ENCODE measurements around the gene CBY3. TPM values are rescaled to one million over a fixed set of nuclear protein-coding genes. Genes with fewer than 3 reads are reported as not detected.
"Not testable (repeated sequence)": the region's sequence is repeated elsewhere in the genome, so short reads cannot be mapped to it uniquely, and the experiment has no call there.

The CBY3 gene
- total RNA-seq, 4 donors from 2014 or later, result not detected

DNA sequence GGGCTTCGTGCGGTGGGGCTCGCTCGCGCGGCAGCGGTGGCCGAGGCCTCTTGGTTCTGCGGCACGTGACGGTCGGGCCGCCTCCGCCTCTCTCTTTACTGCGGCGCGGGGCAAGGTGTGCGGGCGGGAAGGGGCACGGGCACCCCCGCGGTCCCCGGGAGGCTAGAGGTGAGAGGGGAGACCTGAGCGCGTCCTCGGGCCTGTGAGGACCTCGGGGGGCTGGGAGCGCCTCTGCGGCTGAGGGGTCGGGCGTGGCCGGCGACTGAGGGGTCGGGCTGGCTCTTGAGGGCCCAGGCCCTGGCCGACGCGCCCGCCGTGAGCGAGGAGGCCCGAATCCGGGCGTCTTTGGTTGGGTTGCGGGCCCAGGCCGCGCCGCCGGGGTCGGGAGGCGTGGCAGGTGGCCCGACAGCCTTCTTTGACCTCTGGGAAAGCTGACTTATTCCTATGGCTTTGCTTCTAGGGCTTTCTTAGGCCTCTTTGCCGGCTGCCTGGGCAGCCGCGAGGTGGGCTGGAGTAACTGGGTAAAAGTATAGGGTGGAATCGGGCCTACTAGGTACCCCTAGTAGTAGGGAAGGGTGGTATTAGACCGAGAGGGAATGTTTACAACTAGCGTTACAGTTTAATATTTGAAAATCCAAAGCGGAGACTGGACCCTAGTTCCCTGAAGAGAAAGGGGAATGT, 18.2 kb upstream of the CBY3 start, which contains the start of gene CANX:
Gene CANX, plus strand, starts transcription at position 33 of the 681 bp plus-strand sequence. CDS start 6,715 bp downstream, outside the sequence.
- 0% methylated on average over 25 of the region's 58 CpGs for WGBS
- H3K4me1 ChIP-seq, result peaks cover 43% of the 10 kb centered on the region
- no peaks in the 10 kb centered on the region for H3K27me3 ChIP-seq

DNA sequence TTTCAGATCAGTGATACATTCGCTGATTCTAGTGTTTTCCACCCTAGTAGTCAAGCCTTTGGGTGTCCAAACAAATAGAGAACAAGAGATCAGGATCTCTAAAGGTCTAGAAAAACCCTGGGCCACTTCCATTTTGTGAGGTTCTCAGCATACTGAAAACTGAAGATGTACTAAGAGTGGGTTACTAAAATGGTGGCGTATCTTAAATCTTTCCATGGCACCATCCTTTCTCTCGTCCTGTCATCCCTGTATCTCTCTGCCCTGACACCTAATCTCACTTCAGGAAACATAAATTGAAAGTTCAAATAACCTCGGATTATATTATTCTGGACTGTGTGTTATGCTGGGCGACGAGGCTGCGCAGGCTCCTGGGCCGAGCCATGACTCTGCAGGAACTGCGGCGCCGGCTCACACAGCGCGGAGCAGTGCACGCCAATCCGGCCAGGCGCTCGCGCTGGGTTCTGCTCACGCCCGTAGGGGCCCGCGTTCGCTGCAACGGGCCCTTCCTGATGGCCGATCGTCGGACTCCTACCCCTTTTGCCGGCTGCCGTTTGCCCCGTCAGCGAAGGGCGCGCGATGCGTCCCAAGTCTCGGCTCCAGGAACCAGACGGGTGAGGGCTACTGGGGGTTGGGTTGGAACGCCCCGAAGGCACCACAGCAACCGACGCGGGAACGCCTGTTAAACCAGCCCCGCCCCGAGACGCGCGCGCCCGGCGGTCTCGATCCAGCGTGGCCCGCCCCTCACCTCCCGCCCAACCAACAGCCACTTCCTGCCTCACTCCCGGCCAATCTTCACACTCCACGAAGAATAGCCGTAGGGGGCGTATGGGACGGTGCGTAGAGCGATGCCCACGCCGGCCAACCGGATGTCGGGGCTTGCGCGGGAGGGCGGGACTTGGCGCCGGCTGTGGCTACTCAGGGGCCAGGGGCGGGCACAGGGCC, 17.4 kb upstream of the CBY3 start:
- no peaks in the 10 kb centered on the region for H3K9me3 ChIP-seq
- H3K27me3 ChIP-seq, result no peaks in the 10 kb centered on the region
- peak; percentile 99 for DNase-seq (ENCODE audit: low spot score in 2 of 2)
- H3K36me3 ChIP-seq, result peaks cover 2% of the 10 kb centered on the region
- peak; percentile 73 to 78 for TF ChIP-seq POLR2A (IDR thresholded peaks at IDR 0.05)
- TF ChIP-seq, protein P1, sequence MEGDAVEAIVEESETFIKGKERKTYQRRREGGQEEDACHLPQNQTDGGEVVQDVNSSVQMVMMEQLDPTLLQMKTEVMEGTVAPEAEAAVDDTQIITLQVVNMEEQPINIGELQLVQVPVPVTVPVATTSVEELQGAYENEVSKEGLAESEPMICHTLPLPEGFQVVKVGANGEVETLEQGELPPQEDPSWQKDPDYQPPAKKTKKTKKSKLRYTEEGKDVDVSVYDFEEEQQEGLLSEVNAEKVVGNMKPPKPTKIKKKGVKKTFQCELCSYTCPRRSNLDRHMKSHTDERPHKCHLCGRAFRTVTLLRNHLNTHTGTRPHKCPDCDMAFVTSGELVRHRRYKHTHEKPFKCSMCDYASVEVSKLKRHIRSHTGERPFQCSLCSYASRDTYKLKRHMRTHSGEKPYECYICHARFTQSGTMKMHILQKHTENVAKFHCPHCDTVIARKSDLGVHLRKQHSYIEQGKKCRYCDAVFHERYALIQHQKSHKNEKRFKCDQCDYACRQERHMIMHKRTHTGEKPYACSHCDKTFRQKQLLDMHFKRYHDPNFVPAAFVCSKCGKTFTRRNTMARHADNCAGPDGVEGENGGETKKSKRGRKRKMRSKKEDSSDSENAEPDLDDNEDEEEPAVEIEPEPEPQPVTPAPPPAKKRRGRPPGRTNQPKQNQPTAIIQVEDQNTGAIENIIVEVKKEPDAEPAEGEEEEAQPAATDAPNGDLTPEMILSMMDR (IDR thresholded peaks at IDR 0.05), result peak in 1 of 2 donors; percentile 14
- TF ChIP-seq EP300 (IDR thresholded peaks at IDR 0.05), result no peak
- TF ChIP-seq POLR2AphosphoS5 (IDR thresholded peaks at IDR 0.05), result peak in 2 of 3 donors; percentile 52 to 89
- H3K4me1 ChIP-seq, result peaks cover 40% of the 10 kb centered on the region
- H3K4me3 ChIP-seq, result peak overlapping the region; percentile 92
- 4% methylated on average over 15 of the region's 72 CpGs for WGBS
- peak overlapping the region; percentile 99 for H3K27ac ChIP-seq

More for the DNA sequence above, 18.2 kb upstream of the CBY3 start, which contains the start of gene CANX:
- TF ChIP-seq EP300 (IDR thresholded peaks at IDR 0.05) (no peak), POLR2A (IDR thresholded peaks at IDR 0.05) (peak; percentile 63 to 92), POLR2AphosphoS5 (IDR thresholded peaks at IDR 0.05) (peak; percentile 61 to 86 (median 80))
- TF ChIP-seq, protein P1 (IDR thresholded peaks at IDR 0.05), result no peak
- no peak for DNase-seq (ENCODE audit: low spot score in 2 of 2)
- Histone ChIP-seq H3K36me3 (peaks cover 5% of the 10 kb centered on the region), H3K27ac (peak within 1 kb of the TSS; percentile 99), H3K4me3 (peak within 1 kb of the TSS; percentile 92), H3K9me3 (no peaks in the 10 kb centered on the region)

DNA sequence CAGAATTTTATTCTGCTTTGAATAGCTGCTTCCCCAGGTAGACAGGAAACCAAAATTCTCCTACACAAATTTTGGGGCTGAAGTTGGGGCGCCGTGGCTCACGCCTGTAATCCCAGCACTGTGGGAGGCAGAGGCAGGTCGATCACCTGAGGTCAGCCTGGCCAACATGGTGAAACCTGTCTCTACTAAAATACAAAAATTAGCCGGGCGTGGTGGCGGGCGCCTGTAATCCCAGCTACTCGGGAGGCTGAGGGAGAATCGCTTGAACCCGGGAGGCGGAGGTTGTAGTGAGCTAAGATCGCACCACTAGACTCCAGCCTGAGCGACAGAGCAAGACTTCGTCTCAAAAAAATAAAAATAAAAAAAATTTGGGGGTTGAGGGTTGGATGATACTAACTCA, 16.7 kb upstream of the CBY3 start:
- peak overlapping the region; percentile 92 for H3K4me3 ChIP-seq
- not testable (repeated sequence) for H3K36me3 ChIP-seq; H3K27me3 ChIP-seq; H3K9me3 ChIP-seq; DNase-seq (ENCODE audit: low spot score in 2 of 2)
- WGBS, result 93% methylated on average over 15 of the region's 15 CpGs
- H3K4me1 ChIP-seq, result peaks cover 40% of the 10 kb centered on the region
- H3K27ac ChIP-seq, result peak overlapping the region; percentile 99

DNA sequence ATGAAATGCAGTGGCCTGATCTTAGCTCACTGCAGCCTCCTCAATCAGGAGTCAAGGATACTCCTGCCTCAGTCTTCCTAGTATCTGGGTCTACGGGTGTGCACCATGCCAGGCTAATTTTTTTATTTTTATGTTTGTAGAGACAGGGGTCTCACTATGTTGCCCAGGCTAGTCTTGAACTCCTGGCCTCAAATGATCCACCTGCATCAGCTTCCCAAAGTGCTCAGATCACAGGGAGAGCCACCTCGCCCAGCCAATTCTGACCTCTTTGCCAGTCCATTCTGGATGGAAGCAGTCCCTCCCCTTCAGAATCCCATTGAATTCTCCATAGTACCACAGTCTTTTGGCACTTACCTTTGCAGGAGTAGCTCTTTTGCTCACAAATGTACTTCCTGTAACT, 16.3 kb upstream of the CBY3 start:
- peaks cover 38% of the 10 kb centered on the region for H3K4me1 ChIP-seq
- TF ChIP-seq, protein P1 (IDR thresholded peaks at IDR 0.05), result no peak
- TF ChIP-seq EP300 (IDR thresholded peaks at IDR 0.05) (no peak), POLR2AphosphoS5 (IDR thresholded peaks at IDR 0.05) (no peak), POLR2A (IDR thresholded peaks at IDR 0.05) (no peak)
- peak overlapping the region; percentile 99 for H3K27ac ChIP-seq
- DNase-seq (ENCODE audit: low spot score in 2 of 2), result no peak
- 66% methylated on average over 2 of the region's 2 CpGs for WGBS
- H3K4me3 ChIP-seq, result no peak overlapping the region
- no peaks in the 10 kb centered on the region for H3K36me3 ChIP-seq
- no peaks in the 10 kb centered on the region for H3K27me3 ChIP-seq
- H3K9me3 ChIP-seq, result no peaks in the 10 kb centered on the region

DNA sequence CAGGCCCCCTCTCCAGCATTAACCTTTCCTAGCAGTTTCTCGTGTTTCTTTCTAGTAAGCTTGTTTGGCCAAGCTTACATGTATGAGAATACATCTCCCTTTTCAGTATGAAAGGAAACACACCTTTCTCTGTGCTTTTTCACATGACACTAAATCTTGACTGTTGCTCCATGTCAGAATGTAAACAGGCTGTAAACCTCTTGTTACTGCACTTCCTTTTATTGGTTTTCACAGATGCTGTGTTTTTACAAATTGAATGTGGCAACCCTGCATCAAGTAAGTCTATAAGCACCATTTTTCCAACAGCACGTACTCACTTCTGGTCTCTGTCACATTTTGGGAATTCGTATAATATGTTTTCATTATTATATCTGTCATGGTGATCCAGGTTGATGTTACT, 15.8 kb upstream of the CBY3 start:
- DNase-seq (ENCODE audit: low spot score in 2 of 2), result no peak
- TF ChIP-seq EP300 (IDR thresholded peaks at IDR 0.05) (no peak), POLR2A (IDR thresholded peaks at IDR 0.05) (no peak), POLR2AphosphoS5 (IDR thresholded peaks at IDR 0.05) (no peak)
- TF ChIP-seq, protein P1 (IDR thresholded peaks at IDR 0.05), result no peak
- Histone ChIP-seq H3K9me3 (no peaks in the 10 kb centered on the region), H3K27ac (no peak overlapping the region), H3K27me3 (no peaks in the 10 kb centered on the region), H3K4me1 (peaks cover 38% of the 10 kb centered on the region), H3K4me3 (no peak overlapping the region), H3K36me3 (no peaks in the 10 kb centered on the region)
- 88% methylated on average over 3 of the region's 3 CpGs for WGBS

Data from suprapubic skin (tissue), 4 donors.